PFSK-1 (cell line): ENCODE measurements around the gene ATP8B4.

ENCODE experiments used
- FOXP2 ChIP-seq: optimal IDR thresholded peaks from 2 replicates; pipeline ENCODE3; 2011; ENCODE audit warnings: borderline replicate concordance, control low read depth, inconsistent platforms; ENCODE audit not compliant: insufficient read depth; ENCODE audit errors: extremely low read length, extremely low read depth
- POLR2AphosphoS5 ChIP-seq: IDR thresholded peaks from 2 replicates; pipeline ENCODE4 v1.6.1; 2012; ENCODE audit warnings: low read depth, mild to moderate bottlenecking, control low read depth, low read length, moderate library complexity
- REST ChIP-seq, 2 experiments: IDR thresholded peaks; 2 replicates each; pipeline versions ENCODE4 v1.6.1 to v1.8.0; 2011 to 2012; ENCODE audit warnings: low read depth in 2 of 2, low read length in 2 of 2, control low read depth in 1 of 2, inconsistent platforms in 1 of 2, mild to moderate bottlenecking in 1 of 2, moderate library complexity in 1 of 2; ENCODE audit not compliant: insufficient read depth in 1 of 2
- SIN3A ChIP-seq: IDR thresholded peaks from 2 replicates; pipeline ENCODE4 v1.6.1; 2012; ENCODE audit warnings: mild to moderate bottlenecking, low read length, moderate library complexity, borderline replicate concordance; ENCODE audit not compliant: insufficient read depth
- TAF1 ChIP-seq: IDR thresholded peaks from 2 replicates; pipeline ENCODE4 v1.6.1; 2012; ENCODE audit warnings: low read length, control low read depth, borderline replicate concordance; ENCODE audit not compliant: insufficient read depth

ATP8B4 gene

GRCh38 chr15:49860101-49860500 lies 258.9 kb downstream of the ATP8B4 start:
- no peak for TF ChIP-seq POLR2AphosphoS5
- TF ChIP-seq REST (IDR thresholded peaks at IDR 0.05; ENCODE audit: insufficient read depth in 1 of 2, low read depth in 2 of 2, low read length in 2 of 2): no peak
- no peak for TF ChIP-seq TAF1

GRCh38 chr15:49857496-49858475 lies 261.2 kb downstream of the ATP8B4 start:
- TF ChIP-seq FOXP2: no peak
- no peak for TF ChIP-seq TAF1
- TF ChIP-seq SIN3A: no peak
- no peak for TF ChIP-seq POLR2AphosphoS5
- TF ChIP-seq REST (IDR thresholded peaks at IDR 0.05; ENCODE audit: insufficient read depth in 1 of 2, low read depth in 2 of 2, low read length in 2 of 2): no peak

GRCh38 chr15:49855917-49856637 lies 263.0 kb downstream of the ATP8B4 start:
- no peak for TF ChIP-seq REST (IDR thresholded peaks at IDR 0.05; ENCODE audit: insufficient read depth in 1 of 2, low read depth in 2 of 2, low read length in 2 of 2)
- no peak for TF ChIP-seq POLR2AphosphoS5
- no peak for TF ChIP-seq TAF1
- no peak for TF ChIP-seq FOXP2
- TF ChIP-seq SIN3A: no peak

GRCh38 chr15:49852756-49853155 lies 266.3 kb downstream of the ATP8B4 start:
- TF ChIP-seq SIN3A: no peak
- TF ChIP-seq FOXP2: no peak
- no peak for TF ChIP-seq POLR2AphosphoS5
- no peak for TF ChIP-seq TAF1
- no peak for TF ChIP-seq REST (IDR thresholded peaks at IDR 0.05; ENCODE audit: insufficient read depth in 1 of 2, low read depth in 2 of 2, low read length in 2 of 2)
